ENCODE data around the gene SBF2. TPM values are rescaled to one million over a fixed set of nuclear protein-coding genes. Genes with fewer than 3 reads are reported as not detected.
A peak's percentile ranks its signal among the peaks of the same experiment; 100 is the strongest.
"Not testable (repeated sequence)": the region's sequence is repeated elsewhere in the genome, so short reads cannot be mapped to it uniquely, and the experiment has no call there.

SBF2 gene
- total and polyA plus RNA-seq, 10 donors = 3.6 to 70.9 (median 57.1) TPM

GRCh38 chr11:9992306-9992705 lies 301.7 kb downstream of the SBF2 start:
- H3K4me1 ChIP-seq = peaks cover 0 to 6% (median under 1%) of the 10 kb centered on the region in 6 donors
- no peaks in the 10 kb centered on the region for H3K27me3 ChIP-seq (replicated peaks in 1 of 7)
- intact Hi-C loops (cut with DNase I; ENCODE audit: low total_unique reads) = no loop called here
- H3K36me3 ChIP-seq = peaks cover 0 to 42% (median 2%) of the 10 kb centered on the region in 6 donors
- DNase-seq = no peak
- H3K27ac ChIP-seq = no peak overlapping the region
- TF ChIP-seq CTCF (IDR thresholded peaks at IDR 0.05 in 8 of 11, conservative IDR thresholded peaks at IDR 0.05 in 3 of 11) (no peak), POLR2A (IDR thresholded peaks at IDR 0.05) (no peak), POLR2AphosphoS5 (IDR thresholded peaks at IDR 0.05) (no peak)
- H3K4me3 ChIP-seq = no peak overlapping the region
- no peaks in the 10 kb centered on the region for H3K9me3 ChIP-seq
- 89 to 95% (median 92%) methylated on average over 3 of the region's 3 CpGs for WGBS, 5 donors

- WGBS, 5 donors = 63 to 82% (median 76%) methylated on average over 4 of the region's 4 CpGs
- H3K4me3 ChIP-seq = no peak overlapping the region
- H3K4me1 ChIP-seq = peaks cover 0 to 21% (median 1%) of the 10 kb centered on the region in 6 donors
- no peaks in the 10 kb centered on the region for H3K9me3 ChIP-seq
- H3K27me3 ChIP-seq (replicated peaks in 1 of 7) = no peaks in the 10 kb centered on the region
- H3K27ac ChIP-seq = no peak overlapping the region
- TF ChIP-seq POLR2A (IDR thresholded peaks at IDR 0.05) = no peak
- TF ChIP-seq CTCF (IDR thresholded peaks at IDR 0.05 in 8 of 11, conservative IDR thresholded peaks at IDR 0.05 in 3 of 11) = no peak
- no peak for TF ChIP-seq POLR2AphosphoS5 (IDR thresholded peaks at IDR 0.05)
- peaks cover 0 to 35% (median 2%) of the 10 kb centered on the region in 6 donors for H3K36me3 ChIP-seq
- intact Hi-C loops (cut with DNase I; ENCODE audit: low total_unique reads) = no loop called here
- DNase-seq = no peak
Observed at GRCh38 chr11:9990221-9990973, 303.6 kb downstream of the SBF2 start.

- Histone ChIP-seq H3K36me3 (peaks cover 0 to 44% (median 2%) of the 10 kb centered on the region in 6 donors), H3K27ac (peak overlapping the region in 5 of 8 donors; percentile 16 to 34 (median 25)), H3K4me1 (peaks cover 0 to 21% (median 1%) of the 10 kb centered on the region in 6 donors)
- DNase-seq; H3K9me3 ChIP-seq; H3K4me3 ChIP-seq; H3K27me3 ChIP-seq (replicated peaks in 1 of 7); intact Hi-C loops (cut with DNase I; ENCODE audit: low total_unique reads): not testable (repeated sequence)
- WGBS, 5 donors = 35 to 55% (median 44%) methylated on average over 4 of the region's 4 CpGs
Observed at GRCh38 chr11:9987303-9987702, 306.7 kb downstream of the SBF2 start.

- DNase-seq = no peak
- Histone ChIP-seq H3K4me3 (no peak overlapping the region), H3K4me1 (peaks cover 0 to 21% (median 1%) of the 10 kb centered on the region in 6 donors), H3K27ac (no peak overlapping the region), H3K27me3 (replicated peaks in 1 of 7) (no peaks in the 10 kb centered on the region), H3K36me3 (peaks cover 0 to 32% (median 0%) of the 10 kb centered on the region in 6 donors), H3K9me3 (no peaks in the 10 kb centered on the region)
- WGBS, 5 donors = 92 to 98% (median 95%) methylated on average over 12 to 16 of the region's 16 CpGs
- intact Hi-C loops (cut with DNase I; ENCODE audit: low total_unique reads) = no loop called here
- TF ChIP-seq POLR2A (IDR thresholded peaks at IDR 0.05) (no peak), CTCF (IDR thresholded peaks at IDR 0.05 in 8 of 11, conservative IDR thresholded peaks at IDR 0.05 in 3 of 11) (no peak), POLR2AphosphoS5 (IDR thresholded peaks at IDR 0.05) (no peak)
Observed at GRCh38 chr11:9982796-9983579, 311.0 kb downstream of the SBF2 start.

Data from spleen (tissue), 11 donors.